Activated CD8-positive, alpha-beta memory T cell treated with anti-CD3 and anti-CD28 coated beads for 24 hours (primary cell): ENCODE measurements around the gene CCP110.

Source experiments
- DNase-seq: peaks from one replicate; pipeline ENCODE4 v3.0.0-alpha.2; 2020

The CCP110 gene, protein sequence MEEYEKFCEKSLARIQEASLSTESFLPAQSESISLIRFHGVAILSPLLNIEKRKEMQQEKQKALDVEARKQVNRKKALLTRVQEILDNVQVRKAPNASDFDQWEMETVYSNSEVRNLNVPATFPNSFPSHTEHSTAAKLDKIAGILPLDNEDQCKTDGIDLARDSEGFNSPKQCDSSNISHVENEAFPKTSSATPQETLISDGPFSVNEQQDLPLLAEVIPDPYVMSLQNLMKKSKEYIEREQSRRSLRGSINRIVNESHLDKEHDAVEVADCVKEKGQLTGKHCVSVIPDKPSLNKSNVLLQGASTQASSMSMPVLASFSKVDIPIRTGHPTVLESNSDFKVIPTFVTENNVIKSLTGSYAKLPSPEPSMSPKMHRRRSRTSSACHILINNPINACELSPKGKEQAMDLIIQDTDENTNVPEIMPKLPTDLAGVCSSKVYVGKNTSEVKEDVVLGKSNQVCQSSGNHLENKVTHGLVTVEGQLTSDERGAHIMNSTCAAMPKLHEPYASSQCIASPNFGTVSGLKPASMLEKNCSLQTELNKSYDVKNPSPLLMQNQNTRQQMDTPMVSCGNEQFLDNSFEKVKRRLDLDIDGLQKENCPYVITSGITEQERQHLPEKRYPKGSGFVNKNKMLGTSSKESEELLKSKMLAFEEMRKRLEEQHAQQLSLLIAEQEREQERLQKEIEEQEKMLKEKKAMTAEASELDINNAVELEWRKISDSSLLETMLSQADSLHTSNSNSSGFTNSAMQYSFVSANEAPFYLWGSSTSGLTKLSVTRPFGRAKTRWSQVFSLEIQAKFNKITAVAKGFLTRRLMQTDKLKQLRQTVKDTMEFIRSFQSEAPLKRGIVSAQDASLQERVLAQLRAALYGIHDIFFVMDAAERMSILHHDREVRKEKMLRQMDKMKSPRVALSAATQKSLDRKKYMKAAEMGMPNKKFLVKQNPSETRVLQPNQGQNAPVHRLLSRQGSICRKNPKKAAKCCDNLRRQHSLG

GRCh38 chr16:19523559-19524355 lies at the start of gene CCP110:
TSS of gene CCP110 (plus strand) at chr16:19523942. CDS start at chr16:19527882, 3,940 bp downstream.
- peak; percentile 95 for DNase-seq

DNA sequence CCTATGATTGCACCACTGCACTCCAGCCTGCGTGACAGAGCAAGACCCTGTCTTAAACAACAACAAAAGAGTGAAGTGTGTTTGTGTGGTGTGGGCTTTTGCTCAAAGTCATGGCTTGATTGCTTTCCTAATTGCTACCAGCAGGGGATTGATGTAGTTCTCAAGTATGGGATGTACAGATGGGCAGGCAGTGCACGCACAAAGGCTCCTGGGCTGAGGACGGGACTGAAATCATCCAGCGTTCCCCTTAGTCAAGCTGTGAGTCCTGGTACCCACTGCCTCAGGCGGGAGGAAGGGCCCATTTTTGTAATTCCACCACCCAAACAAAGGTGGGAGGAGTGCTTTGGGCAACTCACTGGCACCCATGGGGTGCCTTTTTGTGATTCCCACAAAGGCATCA lies 49.1 kb upstream of the CCP110 start:
- DNase-seq, result no peak

DNA sequence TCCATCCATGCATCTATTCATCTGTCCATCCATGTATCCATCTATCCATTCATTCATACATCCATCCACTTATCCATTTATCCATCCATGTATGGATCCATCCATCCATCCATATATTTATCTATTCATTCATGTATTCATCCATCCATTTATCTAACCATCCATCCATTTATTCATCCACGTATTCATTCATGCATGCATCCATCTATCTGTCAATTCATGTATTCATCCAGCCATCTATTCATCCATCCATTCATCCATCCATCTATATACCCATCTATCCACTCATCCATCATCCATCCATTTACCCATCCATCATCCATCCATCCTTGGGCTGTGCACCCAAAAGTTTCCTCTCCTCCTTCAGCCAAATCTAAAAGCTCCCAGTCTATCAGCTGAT lies 45.2 kb upstream of the CCP110 start:
- DNase-seq, result no peak

DNA sequence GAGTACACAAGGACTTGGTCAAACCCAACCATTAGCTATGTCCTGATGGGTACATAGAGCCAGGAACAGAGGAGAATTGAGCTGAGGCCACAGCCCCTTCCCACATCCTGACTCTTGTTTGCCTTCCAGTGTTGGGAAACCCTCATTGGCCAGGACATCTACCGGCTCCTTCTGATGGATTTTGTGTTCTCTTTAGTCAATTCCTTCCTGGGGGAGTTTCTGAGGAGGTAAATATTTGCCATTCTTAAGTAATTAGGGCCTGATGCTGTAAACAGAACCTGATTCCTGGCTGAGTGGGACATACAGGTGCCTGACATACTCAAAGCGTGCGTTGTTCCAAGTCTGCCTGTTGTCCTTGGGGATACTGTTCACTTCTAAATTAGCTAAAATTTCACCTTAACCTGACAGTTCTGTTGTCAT lies 44.4 kb upstream of the CCP110 start:
- DNase-seq, result no peak

DNA sequence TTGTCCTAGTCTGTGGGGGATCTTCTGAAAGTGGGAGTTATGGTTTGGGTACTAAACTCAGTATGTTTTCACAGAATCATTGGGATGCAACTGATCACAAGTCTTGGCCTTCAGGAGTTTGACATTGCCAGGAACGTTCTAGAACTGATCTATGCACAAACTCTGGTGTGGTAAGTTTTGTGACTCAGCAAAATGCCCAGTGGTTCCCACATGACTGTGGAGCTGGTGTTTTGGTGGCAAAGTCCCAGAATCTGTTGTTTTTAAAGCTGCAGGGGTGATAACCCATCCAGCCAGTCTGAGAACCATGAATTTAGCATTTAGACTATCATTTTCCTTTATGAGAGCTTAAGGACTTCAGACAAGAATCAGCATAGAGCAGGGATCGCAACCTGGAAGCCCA lies 42.4 kb upstream of the CCP110 start:
- DNase-seq, result no peak

DNA sequence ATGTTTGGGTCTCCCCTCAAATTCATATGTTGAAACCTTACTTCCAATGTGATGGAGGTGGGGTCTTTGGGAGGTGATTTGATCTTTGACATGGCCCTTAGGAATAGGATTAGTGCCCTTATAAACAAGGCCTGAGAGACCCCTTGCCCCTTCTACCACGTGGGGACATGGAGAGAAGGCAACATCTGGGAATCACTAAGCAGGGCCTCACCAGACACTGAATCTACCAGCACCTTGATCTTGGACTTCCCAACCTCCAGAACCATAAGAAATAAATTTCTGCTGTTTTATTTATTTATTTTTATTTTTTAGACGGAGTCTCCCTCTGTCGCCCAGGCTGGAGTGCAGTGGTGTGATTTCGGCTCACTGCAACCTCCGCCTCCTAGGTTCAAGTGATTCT lies 42.0 kb upstream of the CCP110 start:
- DNase-seq, result no peak

DNA sequence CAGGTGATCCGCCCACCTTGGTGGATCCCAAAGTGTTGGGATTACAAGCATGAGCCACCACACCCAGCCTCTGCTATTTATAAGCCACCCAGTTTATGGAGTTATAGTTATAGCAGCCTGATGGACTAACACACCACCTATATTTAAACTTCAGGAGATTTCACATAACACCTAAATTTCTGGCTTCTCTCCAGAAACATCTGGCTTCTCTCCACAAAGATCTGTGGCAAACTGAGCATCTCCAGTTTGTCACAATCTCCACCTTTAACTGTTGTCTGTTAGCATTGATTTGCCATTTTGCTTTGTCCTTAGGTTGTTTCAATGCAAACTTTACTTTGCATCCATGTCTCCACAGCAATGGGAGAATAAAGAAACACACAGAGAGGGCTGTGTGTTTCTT lies 41.5 kb upstream of the CCP110 start:
- no peak for DNase-seq

DNA sequence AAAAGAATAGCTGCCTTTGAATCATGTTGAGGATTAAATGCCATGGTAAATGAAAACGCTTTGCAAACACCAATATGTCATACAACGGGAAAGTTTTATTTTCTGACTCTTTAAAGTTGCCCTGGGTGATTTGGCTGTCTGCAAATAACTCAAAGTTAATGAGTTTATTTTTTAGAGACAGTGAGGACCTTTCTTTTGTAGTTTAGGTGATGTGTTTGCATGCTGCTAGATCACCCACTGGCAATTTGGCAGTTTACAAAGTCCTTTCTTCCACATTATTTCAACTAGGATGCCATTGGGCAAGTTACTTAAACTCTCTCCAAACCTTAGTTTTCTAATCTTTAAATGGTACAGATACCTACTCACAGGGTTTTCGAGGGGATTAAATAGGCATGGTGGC lies 39.6 kb upstream of the CCP110 start:
- no peak for DNase-seq

- DNase-seq, result no peak
Measured at GRCh38 chr16:19485611-19486010, 38.1 kb upstream of the CCP110 start.

DNA sequence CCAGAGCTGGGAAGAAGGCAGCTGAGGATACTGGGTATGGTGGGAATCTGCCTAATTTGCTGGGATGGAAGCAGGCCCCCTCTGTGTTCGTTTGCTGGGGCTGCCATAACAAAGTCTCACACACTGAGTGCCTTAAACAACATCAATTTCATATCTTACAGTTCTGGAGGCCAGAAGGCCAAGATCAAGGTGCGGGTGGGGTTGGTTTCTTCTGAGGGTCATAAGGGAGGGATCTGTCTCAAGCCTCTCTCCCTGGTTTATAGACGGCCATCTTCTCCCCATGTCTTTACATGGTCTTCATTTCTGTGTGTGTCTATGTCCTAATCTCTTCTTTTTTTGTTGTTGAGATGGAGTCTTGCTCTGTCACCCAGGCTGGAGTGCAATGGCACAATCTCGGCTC lies 37.7 kb upstream of the CCP110 start:
- no peak for DNase-seq

GRCh38 chr16:19486750-19487325 lies 36.9 kb upstream of the CCP110 start:
- no peak for DNase-seq

- DNase-seq, result no peak
Measured at GRCh38 chr16:19488213-19488640, 35.5 kb upstream of the CCP110 start.

- DNase-seq, result no peak
Measured at GRCh38 chr16:19490619-19491018, 33.1 kb upstream of the CCP110 start.

- no peak for DNase-seq
Measured at GRCh38 chr16:19497176-19497575, 26.6 kb upstream of the CCP110 start.

GRCh38 chr16:19499006-19499405 lies 24.7 kb upstream of the CCP110 start:
- DNase-seq, result no peak

- no peak for DNase-seq
Measured at GRCh38 chr16:19499481-19499880, 24.3 kb upstream of the CCP110 start.

DNA sequence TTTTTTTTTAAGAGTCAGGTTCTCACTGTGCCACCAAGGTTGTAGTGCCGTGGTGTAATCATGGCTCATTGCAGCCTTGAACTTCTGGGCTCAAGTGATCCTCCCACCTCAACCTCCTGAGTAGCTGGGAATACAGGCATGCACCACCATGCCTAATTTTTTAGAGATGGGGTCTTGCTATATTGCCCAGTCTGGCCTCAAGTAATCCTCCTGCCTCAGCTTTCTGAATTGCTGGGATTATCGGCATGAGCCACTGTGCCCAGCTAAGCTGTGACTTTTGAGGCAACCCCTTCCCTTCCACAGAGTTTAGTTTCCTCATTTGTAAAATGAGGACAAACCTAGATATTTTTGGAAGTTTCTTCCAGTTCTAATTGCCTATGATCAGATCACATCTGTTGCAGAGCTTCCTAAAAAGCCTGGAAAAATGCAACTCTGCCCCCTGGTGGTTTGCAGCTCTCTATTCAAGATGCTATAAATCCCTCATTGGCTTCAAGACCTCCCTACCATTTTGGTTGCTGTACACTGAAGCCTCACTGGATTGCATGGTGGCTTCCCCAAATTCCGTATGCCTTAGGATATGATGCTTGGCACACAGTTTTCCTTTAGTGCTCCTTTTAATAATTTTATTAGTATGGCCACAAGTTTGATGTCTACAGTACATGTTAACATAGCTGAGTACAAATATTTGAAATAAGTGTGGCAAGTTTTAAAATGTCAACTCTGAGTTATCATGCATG lies 21.2 kb upstream of the CCP110 start:
- peak; percentile 75 for DNase-seq

GRCh38 chr16:19503461-19504075 lies 20.2 kb upstream of the CCP110 start:
- no peak for DNase-seq

GRCh38 chr16:19505600-19506303 lies 18.0 kb upstream of the CCP110 start:
- DNase-seq, result no peak

DNA sequence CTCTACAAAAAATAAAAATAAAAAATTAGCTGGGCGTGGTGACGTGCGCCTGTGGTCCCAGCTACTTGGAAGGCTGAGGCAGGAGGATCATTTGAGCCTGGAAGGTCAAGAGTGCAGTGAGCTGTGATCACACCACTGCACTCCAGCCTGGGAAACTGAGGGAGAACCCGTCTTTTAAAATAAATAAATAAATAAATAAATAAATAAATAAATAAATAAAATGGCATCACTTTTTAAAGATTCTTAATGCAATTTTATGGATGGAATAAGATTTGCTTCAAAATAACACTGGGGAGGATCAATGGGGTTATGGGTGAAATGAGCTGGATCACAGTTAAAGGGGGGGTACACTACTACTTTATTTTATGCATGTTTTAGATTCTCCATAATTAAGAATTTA lies 16.8 kb upstream of the CCP110 start:
- DNase-seq, result no peak

GRCh38 chr16:19507867-19508266 lies 15.9 kb upstream of the CCP110 start:
- DNase-seq, result no peak
